CD4-positive, CD25-positive, alpha-beta regulatory T cell (primary cell): ENCODE measurements around the gene TRIM14. TPM values are rescaled to one million over a fixed set of nuclear protein-coding genes. Genes with fewer than 3 reads are reported as not detected.
"Not testable (repeated sequence)": the region's sequence is repeated elsewhere in the genome, so short reads cannot be mapped to it uniquely, and the experiment has no call there.

Experiments used
- ATAC-seq, 2 donors: fragments of 150-1000 bp; cut with Tn5 transposase; one replicate each; pipeline ENCODE4 v1.10.0; 2021; ENCODE audit warnings: low read depth in 2 of 2, moderate number of reproducible peaks in 2 of 2, moderate library complexity in 1 of 2
- DNase-seq, 3 donors: peaks; one replicate each; pipeline versions ENCODE4 v3.0.0 to v3.0.0-alpha.2; 2012 to 2022; ENCODE audit warnings: mixed read lengths in 1 of 3
- H3K27ac ChIP-seq: one replicate; pipeline ENCODE4 v1.7.0; 2013; ENCODE audit warnings: mild to moderate bottlenecking, low read length; ENCODE audit not compliant: insufficient read depth, poor library complexity, severe bottlenecking
- H3K27me3 ChIP-seq: one replicate; pipeline ENCODE4 v1.7.0; 2013; ENCODE audit warnings: low read length; ENCODE audit not compliant: control insufficient read depth, insufficient read depth
- H3K36me3 ChIP-seq: one replicate; pipeline ENCODE4 v1.7.0; 2013; ENCODE audit warnings: mild to moderate bottlenecking, low read length, moderate library complexity; ENCODE audit not compliant: control insufficient read depth, insufficient read depth
- H3K4me1 ChIP-seq: 2 replicates; pipeline ENCODE4 v1.7.0; 2013; ENCODE audit warnings: mild to moderate bottlenecking, low read length; ENCODE audit not compliant: insufficient read depth, control insufficient read depth, poor library complexity, severe bottlenecking
- H3K4me3 ChIP-seq: one replicate; pipeline ENCODE4 v1.7.0; 2013; ENCODE audit warnings: low read depth, mild to moderate bottlenecking, low read length, moderate library complexity
- H3K9me3 ChIP-seq, 2 experiments: 1 replicate in 1 of 2; 2 replicates in 1 of 2; pipeline ENCODE4 v1.7.0; 2013; ENCODE audit warnings: low read length in 2 of 2, mild to moderate bottlenecking in 1 of 2, moderate library complexity in 1 of 2; ENCODE audit not compliant: control insufficient read depth in 2 of 2
- H3K27ac Mint-ChIP-seq, 3 donors: one replicate each; pipeline ENCODE4 v1.8.0; 2020 to 2022; ENCODE audit warnings: mild to moderate bottlenecking in 3 of 3, mixed read lengths in 3 of 3, moderate library complexity in 2 of 3
- H3K27me3 Mint-ChIP-seq: one replicate; pipeline ENCODE4 v1.8.0; 2022; ENCODE audit warnings: mild to moderate bottlenecking, mixed read lengths
- H3K36me3 Mint-ChIP-seq: one replicate; pipeline ENCODE4 v1.8.0; 2020; ENCODE audit warnings: mixed read lengths
- H3K4me1 Mint-ChIP-seq, 4 donors: one replicate each; pipeline ENCODE4 v1.8.0; 2020 to 2022; ENCODE audit warnings: mixed read lengths in 4 of 4, mild to moderate bottlenecking in 1 of 4
- H3K4me3 Mint-ChIP-seq, 4 donors: one replicate each; pipeline ENCODE4 v1.8.0; 2020 to 2022; ENCODE audit warnings: mild to moderate bottlenecking in 4 of 4, mixed read lengths in 4 of 4, moderate library complexity in 3 of 4
- H3K9me3 Mint-ChIP-seq, 7 donors: one replicate each; pipeline ENCODE4 v1.8.0; 2020 to 2022; ENCODE audit warnings: mixed read lengths in 7 of 7, mild to moderate bottlenecking in 3 of 7, moderate library complexity in 2 of 7
- polyA plus RNA-seq, 4 donors: library from polyadenylated mRNA; unstranded; fragments of 300-500 nt; fragmentation: Illumina TruSeq; gene quantifications; one replicate each; pipeline ENCODE4 v1.2.3, GENCODE V29; 2021
- total RNA-seq: library from RNA; stranded (reverse); gene quantifications from one replicate; pipeline ENCODE4 v1.2.3, GENCODE V29; 2022

TRIM14 gene
- total and polyA plus RNA-seq, 5 donors from 2014 or later, result 65.2 to 120 (median 81.1) TPM

GRCh38 chr9:98130576-98131228, 11.7 kb upstream of the TRIM14 start:
- Mint-ChIP-seq H3K27ac (peak overlapping the region in 1 of 3 donors; percentile 88), H3K27me3 (no peaks in the 10 kb centered on the region), H3K9me3 (no peaks in the 10 kb centered on the region), H3K4me3 (no peak overlapping the region), H3K4me1 (peaks cover 0 to 16% (median 4%) of the 10 kb centered on the region in 4 donors), H3K36me3 (peaks cover 35% of the 10 kb centered on the region)
- ATAC-seq, result no peak
- no peaks in the 10 kb centered on the region for H3K9me3 ChIP-seq
- no peaks in the 10 kb centered on the region for H3K27me3 ChIP-seq
- H3K4me1 ChIP-seq, result no peaks in the 10 kb centered on the region
- H3K4me3 ChIP-seq, result no peak overlapping the region
- H3K36me3 ChIP-seq, result peaks cover 67% of the 10 kb centered on the region
- no peak overlapping the region for H3K27ac ChIP-seq
- no peak for DNase-seq

DNA sequence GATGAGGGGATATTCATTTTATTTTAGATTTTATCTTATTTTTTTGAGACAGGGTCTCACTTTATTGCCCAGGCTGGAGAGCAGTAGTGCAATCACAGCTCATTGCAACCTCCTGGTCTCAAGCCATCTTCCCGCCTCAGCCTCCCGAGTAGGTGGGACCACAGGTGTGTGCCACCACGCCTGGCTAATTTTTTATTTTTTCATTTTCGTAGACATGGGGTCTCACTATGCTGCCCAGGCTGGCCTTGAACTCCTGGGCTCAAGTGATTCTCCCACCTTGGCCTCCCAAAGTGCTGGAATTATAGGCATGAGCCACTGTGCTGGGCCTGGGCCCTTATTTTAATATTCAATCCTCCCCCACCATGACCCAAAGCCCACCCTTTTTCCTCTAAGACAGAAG, 11.0 kb upstream of the TRIM14 start:
- H3K27me3 Mint-ChIP-seq, H3K4me1 ChIP-seq, H3K9me3 Mint-ChIP-seq, DNase-seq, H3K27ac ChIP-seq, H3K4me3 Mint-ChIP-seq, H3K9me3 ChIP-seq, H3K27me3 ChIP-seq, H3K4me3 ChIP-seq, ATAC-seq: not testable (repeated sequence)
- Mint-ChIP-seq H3K27ac (peak overlapping the region in 1 of 3 donors; percentile 88), H3K4me1 (peaks cover 0 to 16% (median 2%) of the 10 kb centered on the region in 4 donors), H3K36me3 (peaks cover 37% of the 10 kb centered on the region)
- H3K36me3 ChIP-seq, result peaks cover 64% of the 10 kb centered on the region

DNA sequence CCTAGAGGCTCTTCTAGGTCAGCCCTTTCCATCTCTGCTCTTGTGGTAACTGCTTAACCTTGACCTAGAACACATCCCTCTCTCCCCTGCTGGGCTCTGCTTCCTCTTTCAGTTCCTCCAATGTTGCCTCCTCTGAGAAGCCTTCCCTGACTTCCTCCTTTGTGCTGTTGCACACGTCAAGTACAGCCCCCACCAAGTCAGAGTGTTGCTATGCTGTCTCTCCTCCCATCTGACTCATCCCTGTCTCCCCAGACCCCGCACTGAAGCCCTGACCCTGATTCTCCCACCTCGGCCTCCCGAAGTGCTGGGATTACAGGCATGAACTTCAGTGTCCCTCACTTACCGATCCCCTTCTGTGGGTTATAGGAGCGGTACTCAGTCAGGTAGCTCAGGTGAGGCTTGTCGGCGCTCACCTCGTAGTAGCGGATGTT, 10.4 kb upstream of the TRIM14 start:
- no peak overlapping the region for H3K4me3 ChIP-seq
- H3K4me1 ChIP-seq, result no peaks in the 10 kb centered on the region
- Mint-ChIP-seq H3K27me3 (no peaks in the 10 kb centered on the region), H3K4me3 (no peak overlapping the region), H3K9me3 (no peaks in the 10 kb centered on the region), H3K36me3 (peaks cover 42% of the 10 kb centered on the region), H3K4me1 (peaks cover 0 to 16% (median 2%) of the 10 kb centered on the region in 4 donors), H3K27ac (peak overlapping the region; percentile 56 to 94 (median 88))
- ATAC-seq (peak in 1 of 2 donors; percentile 45), DNase-seq (peak in 1 of 3 donors; percentile 35)
- H3K36me3 ChIP-seq, result peaks cover 66% of the 10 kb centered on the region
- no peaks in the 10 kb centered on the region for H3K9me3 ChIP-seq
- H3K27ac ChIP-seq, result no peak overlapping the region
- H3K27me3 ChIP-seq, result no peaks in the 10 kb centered on the region

DNA sequence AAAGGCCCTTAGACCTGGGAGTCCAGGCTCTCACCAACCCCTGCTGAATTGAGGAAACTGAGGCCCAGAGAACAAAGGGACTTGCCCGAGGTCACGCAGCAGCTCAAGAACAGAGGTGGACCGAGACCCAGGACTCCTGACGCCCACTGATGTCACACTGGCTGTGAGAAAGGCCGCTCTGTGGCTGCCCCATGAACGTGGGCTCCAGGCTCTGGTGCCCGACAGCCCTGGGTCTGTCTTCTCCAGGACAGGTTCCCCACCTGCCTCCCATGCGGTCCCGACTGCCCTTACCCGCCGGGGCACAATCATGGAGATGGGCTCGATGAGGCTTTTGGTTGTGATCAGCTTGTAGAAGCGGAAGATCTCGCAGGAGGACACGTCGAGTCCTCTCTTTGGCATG, 9.3 kb upstream of the TRIM14 start:
- Histone ChIP-seq H3K4me3 (no peak overlapping the region), H3K9me3 (no peaks in the 10 kb centered on the region), H3K36me3 (peaks cover 62% of the 10 kb centered on the region), H3K4me1 (no peaks in the 10 kb centered on the region), H3K27me3 (no peaks in the 10 kb centered on the region), H3K27ac (no peak overlapping the region)
- DNase-seq (no peak), ATAC-seq (no peak)
- Mint-ChIP-seq H3K27ac (peak overlapping the region in 1 of 3 donors; percentile 88), H3K36me3 (peaks cover 41% of the 10 kb centered on the region), H3K4me1 (peaks cover 0 to 14% (median 4%) of the 10 kb centered on the region in 4 donors), H3K27me3 (no peaks in the 10 kb centered on the region), H3K9me3 (no peaks in the 10 kb centered on the region), H3K4me3 (no peak overlapping the region)

GRCh38 chr9:98127226-98127625, 8.2 kb upstream of the TRIM14 start:
- Mint-ChIP-seq H3K4me3 (no peak overlapping the region), H3K27me3 (no peaks in the 10 kb centered on the region), H3K4me1 (peaks cover 0 to 19% (median 10%) of the 10 kb centered on the region in 4 donors), H3K27ac (peak overlapping the region in 2 of 3 donors; percentile 26 to 71), H3K36me3 (peaks cover 37% of the 10 kb centered on the region), H3K9me3 (no peaks in the 10 kb centered on the region)
- Histone ChIP-seq H3K9me3 (no peaks in the 10 kb centered on the region), H3K36me3 (peaks cover 51% of the 10 kb centered on the region), H3K4me1 (peaks cover 5% of the 10 kb centered on the region), H3K27me3 (no peaks in the 10 kb centered on the region), H3K4me3 (no peak overlapping the region), H3K27ac (no peak overlapping the region)
- ATAC-seq (no peak), DNase-seq (no peak)

DNA sequence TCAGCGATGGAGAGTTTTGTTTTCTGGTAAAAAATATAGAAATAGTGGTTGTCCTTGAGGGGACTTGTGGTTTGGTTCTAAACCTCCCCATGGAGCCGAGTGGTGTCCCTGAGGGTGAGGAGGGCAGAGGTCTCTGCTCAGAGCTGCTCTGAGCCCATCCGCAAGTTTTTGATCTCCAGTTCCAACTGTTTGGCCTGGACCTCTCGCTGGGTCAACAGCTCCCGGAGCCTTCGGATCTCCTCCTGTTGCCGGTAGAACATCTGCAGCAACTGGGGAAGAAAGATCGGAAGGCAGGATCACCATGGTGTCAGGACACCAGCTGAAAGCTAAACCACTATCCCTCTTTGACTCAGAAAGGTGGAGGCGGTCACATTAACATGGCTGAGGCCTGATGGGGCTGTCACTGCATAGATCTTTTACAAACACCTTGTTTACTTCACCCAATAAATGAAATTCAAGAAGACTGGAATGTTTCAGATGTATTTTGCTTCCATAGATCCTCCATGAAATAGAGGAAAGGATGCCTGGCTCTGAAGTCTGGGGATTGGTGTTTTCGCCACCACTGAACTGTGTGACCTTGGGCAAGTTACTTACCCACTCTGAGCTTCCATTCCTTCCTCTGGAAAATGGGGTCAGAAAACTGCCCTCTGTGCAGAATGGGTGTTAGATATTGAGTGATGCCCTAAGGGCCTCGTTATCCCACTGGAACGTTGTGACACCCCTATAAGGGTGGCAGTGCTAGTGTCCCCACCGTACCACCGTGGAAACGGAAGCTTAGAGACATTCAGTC, 5.8 kb upstream of the TRIM14 start:
- Mint-ChIP-seq H3K36me3 (peaks cover 24% of the 10 kb centered on the region), H3K27ac (peak overlapping the region in 2 of 3 donors; percentile 25 to 54), H3K9me3 (peaks cover 0 to 2% (median 0%) of the 10 kb centered on the region in 7 donors), H3K4me3 (peak overlapping the region in 1 of 4 donors; percentile 60), H3K4me1 (peaks cover 12 to 40% (median 32%) of the 10 kb centered on the region in 4 donors), H3K27me3 (no peaks in the 10 kb centered on the region)
- peaks cover 29% of the 10 kb centered on the region for H3K4me1 ChIP-seq
- no peaks in the 10 kb centered on the region for H3K9me3 ChIP-seq
- H3K27me3 ChIP-seq, result no peaks in the 10 kb centered on the region
- H3K27ac ChIP-seq, result no peak overlapping the region
- DNase-seq, result no peak
- no peak for ATAC-seq
- H3K36me3 ChIP-seq, result peaks cover 33% of the 10 kb centered on the region
- H3K4me3 ChIP-seq, result no peak overlapping the region

GRCh38 chr9:98124091-98124490, 5.1 kb upstream of the TRIM14 start:
- not testable (repeated sequence) for H3K4me3 ChIP-seq, ATAC-seq, H3K9me3 ChIP-seq, H3K27me3 ChIP-seq, DNase-seq, H3K27ac ChIP-seq, H3K9me3 Mint-ChIP-seq, H3K27me3 Mint-ChIP-seq
- Mint-ChIP-seq H3K27ac (peak overlapping the region; percentile 43 to 97 (median 71)), H3K4me1 (peaks cover 12 to 42% (median 34%) of the 10 kb centered on the region in 4 donors), H3K4me3 (peak overlapping the region in 1 of 4 donors; percentile 60), H3K36me3 (peaks cover 19% of the 10 kb centered on the region)
- Histone ChIP-seq H3K4me1 (peaks cover 36% of the 10 kb centered on the region), H3K36me3 (peaks cover 27% of the 10 kb centered on the region)
